Measurements from ENCODE around the gene ENDOV. TPM values are rescaled to one million over a fixed set of nuclear protein-coding genes. Genes with fewer than 3 reads are reported as not detected.

ENDOV gene
- polyA plus RNA-seq, 5 donors = 32.7 to 46.6 (median 41.9) TPM

GRCh38 chr17:80481284-80482057 is 66.5 kb downstream of the ENDOV start:
- DNase-seq = no peak

DNA sequence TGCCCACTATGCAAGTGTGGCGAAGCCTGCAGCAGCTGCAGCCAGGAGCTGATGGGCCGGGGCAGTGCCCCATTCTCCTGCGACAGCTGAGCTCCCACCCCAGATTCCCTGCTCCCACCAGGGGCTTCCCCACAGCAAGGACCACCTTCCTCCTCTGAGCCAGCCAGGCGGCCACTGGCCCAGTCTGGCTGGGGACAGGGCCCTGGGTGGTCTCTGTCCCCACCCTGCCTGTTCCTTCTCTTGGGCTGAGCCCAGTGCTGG is 67.0 kb downstream of the ENDOV start:
- DNase-seq = no peak

- DNase-seq = no peak
Measured at GRCh38 chr17:80482555-80483308, 67.8 kb downstream of the ENDOV start.

- DNase-seq = no peak
Measured at GRCh38 chr17:80485846-80486245, 70.9 kb downstream of the ENDOV start.

GRCh38 chr17:80486692-80487091 is 71.7 kb downstream of the ENDOV start:
- no peak for DNase-seq

DNA sequence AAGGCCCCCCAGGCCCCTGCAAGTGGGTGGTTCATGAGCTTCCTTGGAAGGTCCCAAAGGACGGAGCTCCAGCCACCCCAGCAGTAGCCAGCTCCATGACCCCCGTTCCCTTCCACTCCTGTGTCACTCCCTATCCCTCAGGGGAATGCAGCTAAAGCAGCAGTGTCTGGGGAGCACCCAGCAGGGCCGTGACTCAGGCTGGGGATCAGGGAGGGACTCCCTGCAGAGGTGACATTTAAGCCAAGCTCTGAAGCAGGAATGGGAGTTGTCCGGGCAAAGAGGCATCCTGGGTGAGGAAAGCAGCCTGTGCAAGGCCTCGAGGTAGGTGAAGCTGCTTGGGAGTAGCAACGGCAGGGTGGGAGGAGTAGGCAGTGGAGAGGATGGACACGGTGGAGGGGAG is 72.5 kb downstream of the ENDOV start:
- DNase-seq = no peak

Other genes starting within 250 kb of the ENDOV start
- gene CARD14, start 245.1 kb upstream of the ENDOV start, polyA plus RNA-seq (ENCODE audit: insufficient read depth in 1 of 5, insufficient read length in 5 of 5, low replicate concordance in 1 of 5) = 1 to 10 TPM; 1.1 to 2.5 (median 2.3) TPM
- gene SGSH, start 194.8 kb upstream of the ENDOV start, polyA plus RNA-seq (ENCODE audit: insufficient read depth in 1 of 5, insufficient read length in 5 of 5, low replicate concordance in 1 of 5) = 10 to 100 TPM; 34.8 to 43.7 (median 41.2) TPM
- 10 to 100 TPM; 16.0 to 32.3 (median 27.0) TPM for gene SLC26A11, start 194.7 kb upstream of the ENDOV start, polyA plus RNA-seq (ENCODE audit: insufficient read depth in 1 of 5, insufficient read length in 5 of 5, low replicate concordance in 1 of 5)
- 100 to 1,000 TPM in 1 of 5 donors, 10 to 100 TPM in 4; 59.5 to 100 (median 77.9) TPM for gene RNF213, start 154.3 kb upstream of the ENDOV start, polyA plus RNA-seq (ENCODE audit: insufficient read depth in 1 of 5, insufficient read length in 5 of 5, low replicate concordance in 1 of 5)
- 10 to 100 TPM in 1 of 5 donors, 1 to 10 TPM in 4; 4.0 to 10.5 (median 6.2) TPM for gene NPTX1, start 61.4 kb downstream of the ENDOV start, polyA plus RNA-seq (ENCODE audit: insufficient read depth in 1 of 5, insufficient read length in 5 of 5, low replicate concordance in 1 of 5)
- gene RPTOR, start 129.7 kb downstream of the ENDOV start, polyA plus RNA-seq (ENCODE audit: insufficient read depth in 1 of 5, insufficient read length in 5 of 5, low replicate concordance in 1 of 5) = 10 to 100 TPM; 13.5 to 23.7 (median 15.7) TPM

Measured in right lung (tissue), 5 donors.